T-helper 2 cell treated with Interferon-gamma antibody and Interleukin-4, amounts not matched to agents 5 μg/mL and 100 μg/mL, for 36 hours (primary cell): Measurements from ENCODE around the gene PALLD.
"Not testable (repeated sequence)": the region's sequence is repeated elsewhere in the genome, so short reads cannot be mapped to it uniquely, and the experiment has no call there.

Experiments
- DNase-seq: peaks from one replicate; pipeline ENCODE4 v3.0.0; 2021; ENCODE audit warnings: low spot score
- H3K27ac Mint-ChIP-seq: one replicate; pipeline ENCODE4 v1.8.0; 2021; ENCODE audit warnings: mild to moderate bottlenecking, mixed read lengths
- H3K27me3 Mint-ChIP-seq: one replicate; pipeline ENCODE4 v1.8.0; 2021; ENCODE audit warnings: low read depth, mixed read lengths
- H3K36me3 Mint-ChIP-seq: one replicate; pipeline ENCODE4 v1.8.0; 2021; ENCODE audit warnings: low read depth, mixed read lengths
- H3K4me1 Mint-ChIP-seq: one replicate; pipeline ENCODE4 v1.8.0; 2021; ENCODE audit warnings: low read depth, mixed read lengths
- H3K4me3 Mint-ChIP-seq: one replicate; pipeline ENCODE4 v1.8.0; 2022; ENCODE audit warnings: mild to moderate bottlenecking, moderate library complexity, mixed read lengths
- H3K9me3 Mint-ChIP-seq: one replicate; pipeline ENCODE4 v1.8.0; 2021; ENCODE audit warnings: mixed read lengths

PALLD gene

DNA sequence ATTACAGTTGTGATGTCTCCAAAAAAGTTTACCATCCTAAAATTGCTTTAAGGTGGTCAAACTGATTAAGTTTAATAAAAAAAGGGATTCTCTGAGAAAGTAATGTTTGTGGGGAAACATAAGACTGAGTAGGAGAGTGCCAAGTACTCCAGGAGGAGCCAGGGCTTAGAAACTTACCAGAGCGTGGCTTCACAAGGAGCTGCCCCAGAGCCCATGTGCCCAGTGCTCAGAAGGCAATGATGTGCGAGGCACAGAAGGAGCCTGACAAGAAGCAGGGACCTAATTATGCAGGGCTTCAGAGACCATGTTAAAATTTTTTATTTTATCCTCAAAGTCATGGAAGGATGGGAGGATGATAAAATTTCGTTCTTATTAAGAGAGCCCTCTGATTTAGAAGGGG, 204.2 kb downstream of the PALLD start:
- Mint-ChIP-seq H3K4me3 (no peak overlapping the region), H3K27me3 (peaks cover 12% of the 10 kb centered on the region), H3K9me3 (no peaks in the 10 kb centered on the region), H3K4me1 (no peaks in the 10 kb centered on the region), H3K27ac (no peak overlapping the region), H3K36me3 (no peaks in the 10 kb centered on the region)
- DNase-seq = no peak

DNA sequence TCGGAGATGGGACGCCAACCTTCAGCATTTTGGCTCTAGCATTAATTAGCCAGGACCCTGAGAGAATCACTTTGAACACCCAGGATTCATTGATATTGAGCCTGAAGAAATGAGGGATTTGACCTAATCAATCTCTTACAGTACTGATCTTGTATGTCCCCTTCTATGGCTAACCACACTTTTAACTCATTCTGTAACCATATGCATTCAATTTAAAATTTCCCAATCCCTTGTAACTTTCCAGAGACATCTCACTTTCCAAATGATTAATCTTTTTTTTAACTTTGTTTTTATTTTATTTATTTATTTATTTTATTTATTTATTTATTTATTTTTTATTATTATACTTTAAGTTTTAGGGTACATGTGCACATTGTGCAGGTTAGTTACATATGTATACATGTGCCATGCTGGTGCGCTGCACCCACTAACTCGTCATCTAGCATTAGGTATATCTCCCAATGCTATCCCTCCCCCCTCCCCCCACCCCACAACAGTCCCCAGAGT, 205.8 kb downstream of the PALLD start:
- not testable (repeated sequence) for H3K9me3 Mint-ChIP-seq

DNA sequence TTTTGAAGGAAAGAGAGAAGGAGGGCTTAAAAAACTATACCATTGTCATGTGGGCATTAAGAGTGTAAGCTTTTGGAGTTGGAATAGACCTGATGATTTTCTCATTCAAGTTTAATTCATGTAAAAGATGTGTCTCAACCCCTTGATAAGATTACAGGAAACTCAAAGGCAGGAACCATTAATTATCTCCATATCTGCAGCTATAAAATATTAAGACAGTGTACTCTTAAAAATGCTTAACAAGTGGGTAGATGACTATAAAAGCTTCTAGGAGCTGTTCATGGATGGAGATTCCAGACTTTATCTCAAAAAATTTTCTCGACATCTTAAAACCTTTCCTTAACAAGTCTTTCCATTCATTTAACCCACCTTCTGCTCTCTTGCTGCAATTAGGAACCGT, 208.3 kb downstream of the PALLD start:
- H3K4me1 Mint-ChIP-seq = no peaks in the 10 kb centered on the region
- H3K9me3 Mint-ChIP-seq = no peaks in the 10 kb centered on the region
- no peak overlapping the region for H3K4me3 Mint-ChIP-seq
- DNase-seq = no peak
- H3K27ac Mint-ChIP-seq = no peak overlapping the region
- no peaks in the 10 kb centered on the region for H3K27me3 Mint-ChIP-seq
- H3K36me3 Mint-ChIP-seq = no peaks in the 10 kb centered on the region

More for the DNA sequence above, 205.8 kb downstream of the PALLD start:
- H3K4me1 Mint-ChIP-seq, DNase-seq, H3K27ac Mint-ChIP-seq, H3K36me3 Mint-ChIP-seq, H3K4me3 Mint-ChIP-seq, H3K27me3 Mint-ChIP-seq: not testable (repeated sequence)

DNA sequence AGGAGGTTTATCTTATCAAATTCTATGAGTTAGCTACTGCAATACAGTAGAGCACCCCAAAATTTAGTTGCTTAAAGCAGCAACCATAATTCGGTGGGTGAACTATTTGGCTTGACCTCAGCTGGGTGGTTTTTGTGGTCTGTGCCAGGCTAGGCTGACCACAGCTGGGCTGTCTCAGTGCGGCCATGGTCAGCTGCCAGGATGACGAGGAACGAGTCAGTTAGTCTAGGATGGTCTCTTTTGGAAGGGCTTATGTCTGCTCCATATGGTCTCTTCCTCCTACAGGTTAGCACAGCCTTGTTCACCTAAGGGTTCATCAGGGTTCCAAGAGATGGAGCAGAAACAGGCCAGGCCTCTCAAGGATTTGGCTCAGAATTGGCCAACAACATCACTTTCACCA, 210.4 kb downstream of the PALLD start:
- no peak for DNase-seq
- no peaks in the 10 kb centered on the region for H3K9me3 Mint-ChIP-seq
- H3K4me3 Mint-ChIP-seq = no peak overlapping the region
- H3K27me3 Mint-ChIP-seq = no peaks in the 10 kb centered on the region
- H3K4me1 Mint-ChIP-seq = peaks cover 7% of the 10 kb centered on the region
- no peaks in the 10 kb centered on the region for H3K36me3 Mint-ChIP-seq
- no peak overlapping the region for H3K27ac Mint-ChIP-seq

DNA sequence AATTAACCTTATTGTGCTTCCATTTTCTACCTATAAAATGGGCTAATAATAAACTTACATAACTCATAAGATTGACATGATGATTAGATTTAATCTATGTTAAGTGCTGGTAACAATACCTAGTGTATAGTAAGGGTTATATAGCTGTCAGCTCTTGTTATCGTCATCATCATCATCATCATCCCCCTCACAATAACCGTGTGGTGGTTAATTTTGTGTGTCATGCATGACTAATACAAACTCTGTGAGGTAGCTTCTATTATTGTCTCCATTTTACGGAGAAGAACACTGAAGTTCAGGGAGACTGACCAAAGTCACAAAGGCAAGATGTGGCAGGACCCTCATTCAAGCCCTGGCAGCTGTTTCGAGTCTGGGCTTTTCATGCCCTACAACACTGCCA, 211.3 kb downstream of the PALLD start:
- Mint-ChIP-seq H3K27ac (no peak overlapping the region), H3K27me3 (no peaks in the 10 kb centered on the region), H3K9me3 (no peaks in the 10 kb centered on the region), H3K4me3 (no peak overlapping the region), H3K4me1 (peaks cover 7% of the 10 kb centered on the region), H3K36me3 (no peaks in the 10 kb centered on the region)
- DNase-seq = no peak

DNA sequence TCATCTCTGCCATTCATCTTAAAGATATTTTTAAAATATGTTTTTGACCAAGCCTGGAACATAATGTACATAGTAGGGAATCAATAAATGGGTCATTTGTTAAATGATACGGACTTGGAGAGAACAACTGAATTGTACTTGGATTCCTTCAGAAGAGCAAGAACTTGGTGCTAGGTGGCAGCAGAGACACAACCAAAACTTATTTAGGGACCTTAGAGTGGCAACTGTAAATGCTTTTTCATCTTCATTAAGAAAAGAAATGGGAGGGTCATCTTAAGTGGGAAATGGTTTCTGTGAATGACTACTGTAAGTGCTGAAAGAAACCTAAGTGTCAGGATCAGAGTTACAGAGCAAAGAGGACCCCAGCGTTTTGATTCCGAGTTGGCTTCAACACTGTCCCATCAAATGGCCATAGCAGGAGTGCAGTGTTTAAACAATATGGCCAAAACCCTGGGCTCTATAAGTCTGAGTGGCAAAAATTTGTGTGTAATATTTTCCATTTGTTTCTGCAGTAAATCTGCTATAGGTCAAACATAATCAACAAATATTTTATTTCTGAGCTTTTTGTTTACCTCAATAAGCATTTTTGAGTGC, 213.6 kb downstream of the PALLD start:
- H3K27ac Mint-ChIP-seq = no peak overlapping the region

DNA sequence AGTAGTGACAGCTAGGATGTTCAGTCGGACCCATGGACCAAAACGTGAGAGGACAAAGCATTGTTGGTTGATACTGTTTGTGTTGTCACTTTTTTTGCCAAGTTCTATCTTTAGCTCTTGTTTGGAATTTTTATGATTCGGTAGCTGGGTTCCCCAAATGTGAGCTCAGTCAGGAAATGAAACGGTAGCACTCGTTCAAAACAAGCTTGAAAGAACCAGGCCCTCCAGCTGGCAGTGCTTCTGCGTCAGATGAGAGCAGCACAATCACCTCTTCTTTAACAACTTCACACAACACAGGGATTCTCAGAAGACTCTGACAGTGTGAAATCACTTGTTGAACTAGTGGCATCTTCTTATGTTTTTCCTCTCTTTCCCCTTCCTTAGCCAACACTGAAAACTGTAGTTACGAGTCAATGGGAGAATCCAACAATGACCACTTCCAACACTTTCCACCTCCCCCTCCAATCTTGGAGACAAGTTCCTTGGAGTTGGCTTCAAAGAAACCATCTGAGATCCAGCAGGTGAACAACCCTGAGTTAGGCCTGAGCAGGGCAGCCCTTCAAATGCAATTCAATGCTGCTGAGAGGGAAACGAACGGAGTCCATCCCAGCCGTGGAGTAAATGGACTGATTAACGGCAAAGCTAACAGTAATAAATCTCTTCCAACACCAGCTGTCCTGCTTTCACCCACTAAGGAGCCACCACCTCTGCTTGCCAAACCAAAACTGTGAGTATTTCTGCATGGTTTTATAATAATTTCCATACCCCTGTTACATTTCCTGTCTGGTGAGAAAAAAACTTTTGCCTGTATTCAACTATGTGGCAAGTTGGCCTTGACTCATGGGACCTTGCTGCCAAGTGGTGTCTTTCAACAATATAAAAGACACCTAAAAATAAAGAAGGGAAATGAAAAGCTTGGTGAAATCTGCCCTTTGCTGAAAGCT, 214.6 kb downstream of the PALLD start:
- Mint-ChIP-seq H3K36me3 (no peaks in the 10 kb centered on the region), H3K9me3 (no peaks in the 10 kb centered on the region), H3K4me3 (no peak overlapping the region), H3K27me3 (peaks cover 4% of the 10 kb centered on the region), H3K4me1 (peaks cover 7% of the 10 kb centered on the region), H3K27ac (no peak overlapping the region)
- no peak for DNase-seq

More for the DNA sequence above, 213.6 kb downstream of the PALLD start:
- no peak for DNase-seq
- Mint-ChIP-seq H3K36me3 (no peaks in the 10 kb centered on the region), H3K9me3 (no peaks in the 10 kb centered on the region), H3K4me1 (peaks cover 7% of the 10 kb centered on the region), H3K27me3 (peaks cover 4% of the 10 kb centered on the region), H3K4me3 (no peak overlapping the region)

DNA sequence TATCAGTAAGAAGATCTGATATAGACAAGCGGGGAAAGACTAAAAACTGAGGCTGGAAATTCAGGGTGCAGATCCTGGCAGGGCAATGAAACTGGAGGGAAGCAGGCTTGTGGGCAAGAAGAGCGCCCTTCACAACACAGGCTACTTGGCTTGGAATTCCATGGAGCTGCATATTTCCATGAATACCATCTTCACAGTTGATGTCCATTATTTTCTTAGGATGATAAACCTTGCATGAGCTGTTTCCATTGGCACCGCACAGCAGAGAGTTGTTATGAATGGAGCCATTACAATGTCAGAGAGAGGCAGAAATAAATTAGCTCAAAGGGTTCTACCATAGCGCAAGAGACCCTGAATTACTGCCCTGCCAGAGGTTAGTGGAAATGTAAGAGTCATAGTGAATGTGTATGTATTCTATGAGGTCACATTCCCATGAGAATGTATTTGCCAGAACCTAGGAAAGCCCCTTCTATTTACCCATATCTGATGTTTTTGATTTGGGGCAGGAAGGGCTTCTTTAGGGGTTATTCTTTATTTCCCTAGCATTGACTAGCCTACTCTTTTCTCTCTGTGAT, 215.6 kb downstream of the PALLD start:
- no peak for DNase-seq
- no peaks in the 10 kb centered on the region for H3K9me3 Mint-ChIP-seq
- H3K4me1 Mint-ChIP-seq = peaks cover 7% of the 10 kb centered on the region
- no peak overlapping the region for H3K4me3 Mint-ChIP-seq
- H3K27me3 Mint-ChIP-seq = peaks cover 4% of the 10 kb centered on the region
- H3K27ac Mint-ChIP-seq = no peak overlapping the region
- H3K36me3 Mint-ChIP-seq = no peaks in the 10 kb centered on the region

DNA sequence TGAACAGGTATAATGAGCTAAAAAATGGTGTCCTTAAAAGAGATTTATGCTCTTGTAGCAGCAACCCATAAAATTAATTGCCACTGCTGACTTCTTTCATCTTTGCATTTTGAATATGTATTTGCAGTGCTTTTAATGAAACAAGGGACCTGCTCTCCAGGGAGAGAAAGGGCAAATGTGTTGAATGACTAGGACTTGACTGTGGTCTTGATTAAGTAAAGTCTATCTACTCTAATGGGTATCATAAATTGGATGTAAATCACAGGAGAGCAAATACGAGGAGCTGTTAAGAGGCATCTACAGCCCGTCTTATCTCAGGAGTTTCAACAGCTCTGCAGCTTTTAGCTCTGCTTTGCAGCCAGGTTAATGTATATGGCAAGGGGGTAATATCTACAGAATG, 216.4 kb downstream of the PALLD start:
- no peak for DNase-seq
- H3K4me1 Mint-ChIP-seq = peaks cover 7% of the 10 kb centered on the region
- no peaks in the 10 kb centered on the region for H3K36me3 Mint-ChIP-seq
- H3K9me3 Mint-ChIP-seq = no peaks in the 10 kb centered on the region
- no peak overlapping the region for H3K27ac Mint-ChIP-seq
- no peak overlapping the region for H3K4me3 Mint-ChIP-seq
- peaks cover 4% of the 10 kb centered on the region for H3K27me3 Mint-ChIP-seq

DNA sequence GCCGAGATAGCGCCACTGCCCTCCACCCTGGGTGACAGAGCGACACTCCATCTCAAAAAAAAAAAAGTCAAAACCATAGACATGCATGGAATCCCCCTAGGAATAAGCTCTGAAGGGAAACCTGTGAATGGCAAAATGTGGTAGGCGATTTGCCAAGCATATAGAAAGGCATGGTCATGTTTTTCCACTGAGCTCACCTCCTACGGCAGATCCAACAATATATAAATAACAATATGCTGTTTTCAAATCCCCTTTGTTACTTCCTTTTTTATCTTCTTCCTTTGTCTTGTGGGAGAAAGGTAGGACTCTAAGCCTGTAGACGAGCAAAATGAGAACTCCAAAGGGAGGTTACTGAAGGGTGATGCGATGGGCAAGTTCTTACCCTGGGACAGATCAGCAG, 219.0 kb downstream of the PALLD start:
- peaks cover 4% of the 10 kb centered on the region for H3K27me3 Mint-ChIP-seq

DNA sequence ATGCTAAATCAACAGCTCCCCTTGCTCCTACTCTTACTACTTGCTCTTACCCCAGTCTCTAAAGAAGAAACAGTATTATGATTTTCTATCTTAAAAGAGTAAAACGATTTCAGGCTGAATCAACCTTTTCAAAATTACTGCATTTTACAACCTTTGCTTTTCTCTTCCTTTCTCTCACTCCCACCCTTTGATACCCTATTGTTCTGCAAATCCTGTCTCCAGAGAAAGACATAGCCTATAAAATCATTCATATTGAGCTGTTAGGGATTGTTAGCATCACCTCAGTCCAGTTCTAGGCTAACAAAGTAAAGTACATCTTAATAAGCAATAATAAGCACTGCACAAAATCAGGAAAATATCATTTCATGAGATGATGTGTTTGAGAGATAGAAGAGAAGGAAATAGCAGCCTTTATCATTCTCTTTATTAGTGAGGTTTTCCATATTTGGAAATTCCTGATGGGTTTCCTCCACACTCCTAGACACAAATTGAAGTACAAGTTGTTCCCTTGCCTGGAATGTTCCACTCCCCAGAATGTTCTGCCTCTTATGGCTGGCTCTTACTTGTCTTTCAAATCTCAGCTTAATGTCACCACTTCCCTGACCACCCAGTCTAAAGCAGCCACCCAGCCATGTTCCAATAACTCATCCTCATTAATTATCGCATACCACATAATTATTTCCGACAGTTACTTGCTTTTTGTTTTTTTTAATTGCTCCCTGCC, 219.7 kb downstream of the PALLD start:
- no peak for DNase-seq
- H3K27ac Mint-ChIP-seq = no peak overlapping the region
- H3K9me3 Mint-ChIP-seq = peaks cover 3% of the 10 kb centered on the region
- H3K36me3 Mint-ChIP-seq = no peaks in the 10 kb centered on the region
- no peak overlapping the region for H3K4me3 Mint-ChIP-seq
- H3K4me1 Mint-ChIP-seq = peaks cover 5% of the 10 kb centered on the region
- peaks cover 5% of the 10 kb centered on the region for H3K27me3 Mint-ChIP-seq

More for the DNA sequence above, 219.0 kb downstream of the PALLD start:
- Mint-ChIP-seq H3K4me1 (peaks cover 7% of the 10 kb centered on the region), H3K9me3 (peaks cover 3% of the 10 kb centered on the region), H3K4me3 (no peak overlapping the region), H3K36me3 (no peaks in the 10 kb centered on the region), H3K27ac (no peak overlapping the region)
- DNase-seq = no peak

DNA sequence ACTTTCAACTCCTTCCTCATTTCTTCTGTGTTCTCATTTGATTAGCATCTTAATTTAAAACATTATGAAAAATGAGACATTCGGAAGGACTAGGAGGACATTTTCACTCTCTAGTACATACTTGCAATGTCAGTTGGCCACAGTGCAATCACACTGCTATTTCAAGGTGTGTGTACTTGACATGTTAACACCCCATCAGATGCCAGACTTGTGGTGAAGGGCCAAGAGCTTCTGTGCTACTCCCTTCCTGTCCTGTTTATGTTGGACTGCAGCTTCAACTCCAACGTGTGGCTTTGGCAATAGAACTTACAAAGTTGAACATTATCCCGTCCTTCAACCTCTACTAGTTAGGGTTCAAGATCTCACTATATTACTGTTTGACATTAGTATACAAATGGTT, 221.0 kb downstream of the PALLD start:
- Mint-ChIP-seq H3K4me1 (peaks cover 8% of the 10 kb centered on the region), H3K27ac (no peak overlapping the region), H3K4me3 (no peak overlapping the region), H3K9me3 (peaks cover 6% of the 10 kb centered on the region), H3K27me3 (peaks cover 6% of the 10 kb centered on the region), H3K36me3 (no peaks in the 10 kb centered on the region)
- DNase-seq = no peak

DNA sequence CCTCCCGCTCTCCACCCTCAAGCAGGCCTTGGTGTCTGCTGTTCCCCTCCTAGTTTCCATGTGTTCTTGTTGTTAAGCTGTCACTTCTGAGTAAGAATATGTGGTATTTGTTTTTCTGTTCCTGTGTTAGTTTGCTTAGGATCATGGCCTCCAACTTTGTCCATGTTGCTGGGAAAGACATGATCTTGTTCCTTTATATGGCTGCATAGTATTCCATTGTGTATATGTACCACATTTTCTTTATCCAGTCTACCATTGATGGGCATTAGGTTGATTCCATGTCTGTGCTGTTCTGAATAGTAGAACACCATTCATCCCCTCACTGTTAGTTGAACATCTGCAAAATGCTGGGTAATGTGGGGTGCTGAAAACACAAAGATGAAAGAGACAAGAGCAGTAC, 222.9 kb downstream of the PALLD start:
- Mint-ChIP-seq H3K27ac (no peak overlapping the region), H3K36me3 (no peaks in the 10 kb centered on the region), H3K9me3 (peaks cover 9% of the 10 kb centered on the region), H3K4me3 (no peak overlapping the region), H3K4me1 (peaks cover 13% of the 10 kb centered on the region), H3K27me3 (peaks cover 2% of the 10 kb centered on the region)
- no peak for DNase-seq
